ENCODE measurements around the gene PARD3B.

DNA sequence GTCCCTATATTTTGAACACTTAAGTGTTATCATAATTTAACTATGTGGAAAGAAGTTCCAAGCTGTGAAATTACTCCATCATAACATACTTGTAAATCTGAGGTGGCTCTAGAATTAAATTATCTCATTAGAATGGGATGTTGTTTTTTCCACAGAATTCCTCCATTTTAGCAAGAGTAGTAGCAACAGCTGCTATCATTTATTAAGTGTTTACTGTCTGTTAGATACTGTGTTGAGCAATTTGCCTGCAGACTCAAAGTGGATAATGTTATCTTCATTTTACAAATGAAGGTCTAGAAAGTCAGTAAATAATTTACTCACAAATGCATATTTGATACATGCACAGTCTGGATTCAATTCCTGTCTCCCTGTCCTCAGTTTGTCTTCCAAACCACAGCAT lies 632.3 kb downstream of the PARD3B start:
- TF ChIP-seq, protein P1, sequence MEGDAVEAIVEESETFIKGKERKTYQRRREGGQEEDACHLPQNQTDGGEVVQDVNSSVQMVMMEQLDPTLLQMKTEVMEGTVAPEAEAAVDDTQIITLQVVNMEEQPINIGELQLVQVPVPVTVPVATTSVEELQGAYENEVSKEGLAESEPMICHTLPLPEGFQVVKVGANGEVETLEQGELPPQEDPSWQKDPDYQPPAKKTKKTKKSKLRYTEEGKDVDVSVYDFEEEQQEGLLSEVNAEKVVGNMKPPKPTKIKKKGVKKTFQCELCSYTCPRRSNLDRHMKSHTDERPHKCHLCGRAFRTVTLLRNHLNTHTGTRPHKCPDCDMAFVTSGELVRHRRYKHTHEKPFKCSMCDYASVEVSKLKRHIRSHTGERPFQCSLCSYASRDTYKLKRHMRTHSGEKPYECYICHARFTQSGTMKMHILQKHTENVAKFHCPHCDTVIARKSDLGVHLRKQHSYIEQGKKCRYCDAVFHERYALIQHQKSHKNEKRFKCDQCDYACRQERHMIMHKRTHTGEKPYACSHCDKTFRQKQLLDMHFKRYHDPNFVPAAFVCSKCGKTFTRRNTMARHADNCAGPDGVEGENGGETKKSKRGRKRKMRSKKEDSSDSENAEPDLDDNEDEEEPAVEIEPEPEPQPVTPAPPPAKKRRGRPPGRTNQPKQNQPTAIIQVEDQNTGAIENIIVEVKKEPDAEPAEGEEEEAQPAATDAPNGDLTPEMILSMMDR (IDR thresholded peaks at IDR 0.05): no peak
- no peak for TF ChIP-seq POLR2A (IDR thresholded peaks at IDR 0.05)

Data from lower leg skin (tissue), 3 donors.